ENCODE measurements around the gene ZBTB22.
"Not testable (repeated sequence)": the region's sequence is repeated elsewhere in the genome, so short reads cannot be mapped to it uniquely, and the experiment has no call there.

The ZBTB22 gene, protein sequence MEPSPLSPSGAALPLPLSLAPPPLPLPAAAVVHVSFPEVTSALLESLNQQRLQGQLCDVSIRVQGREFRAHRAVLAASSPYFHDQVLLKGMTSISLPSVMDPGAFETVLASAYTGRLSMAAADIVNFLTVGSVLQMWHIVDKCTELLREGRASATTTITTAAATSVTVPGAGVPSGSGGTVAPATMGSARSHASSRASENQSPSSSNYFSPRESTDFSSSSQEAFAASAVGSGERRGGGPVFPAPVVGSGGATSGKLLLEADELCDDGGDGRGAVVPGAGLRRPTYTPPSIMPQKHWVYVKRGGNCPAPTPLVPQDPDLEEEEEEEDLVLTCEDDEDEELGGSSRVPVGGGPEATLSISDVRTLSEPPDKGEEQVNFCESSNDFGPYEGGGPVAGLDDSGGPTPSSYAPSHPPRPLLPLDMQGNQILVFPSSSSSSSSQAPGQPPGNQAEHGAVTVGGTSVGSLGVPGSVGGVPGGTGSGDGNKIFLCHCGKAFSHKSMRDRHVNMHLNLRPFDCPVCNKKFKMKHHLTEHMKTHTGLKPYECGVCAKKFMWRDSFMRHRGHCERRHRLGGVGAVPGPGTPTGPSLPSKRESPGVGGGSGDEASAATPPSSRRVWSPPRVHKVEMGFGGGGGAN

DNA sequence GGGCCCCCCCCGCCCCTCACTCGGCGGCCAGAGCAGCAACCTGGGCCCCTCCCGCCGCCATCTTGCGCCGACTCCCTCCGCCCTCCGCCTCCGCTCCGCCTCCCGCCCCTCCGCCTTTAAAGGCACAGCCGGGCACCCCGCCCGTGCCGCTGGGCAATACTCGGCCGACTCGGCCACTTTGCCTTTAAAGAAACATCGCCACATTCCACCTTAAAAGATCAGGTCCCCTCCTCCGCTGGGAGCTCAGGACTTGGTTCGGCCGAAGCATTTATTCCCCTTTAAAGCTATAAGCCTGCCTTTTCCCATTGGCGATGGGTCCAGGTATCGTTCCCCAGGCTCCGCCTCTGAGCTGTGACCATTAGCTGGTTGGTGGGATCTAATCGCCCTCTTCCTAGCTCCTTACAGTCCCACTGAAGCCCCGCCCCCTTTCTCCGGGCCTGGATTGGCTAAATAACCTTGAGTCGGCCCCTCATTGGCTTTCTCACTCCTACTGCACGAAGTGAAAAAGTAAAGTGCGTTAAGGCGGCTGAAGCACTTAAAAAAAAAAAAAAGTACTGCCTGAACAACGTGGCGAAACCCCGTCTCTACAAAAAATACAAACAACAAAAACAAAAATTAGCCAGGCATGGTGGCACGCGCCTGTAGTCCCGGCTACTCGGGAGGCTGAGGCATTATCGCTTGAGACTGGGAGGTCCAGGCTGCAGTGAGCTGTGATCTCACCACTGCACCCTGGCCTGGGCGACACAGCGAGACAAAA is at the start of gene ZBTB22:
Gene ZBTB22, minus strand, starts transcription at position 76 of the 757 bp plus-strand sequence. CDS start 828 bp downstream, outside the sequence.
- DNase-seq (ENCODE audit: low spot score) = peak; percentile 93

- DNase-seq (ENCODE audit: low spot score) = no peak
These were observed 49.6 kb upstream of the ZBTB22 start for GRCh38 chr6:33367009-33367714.

DNA sequence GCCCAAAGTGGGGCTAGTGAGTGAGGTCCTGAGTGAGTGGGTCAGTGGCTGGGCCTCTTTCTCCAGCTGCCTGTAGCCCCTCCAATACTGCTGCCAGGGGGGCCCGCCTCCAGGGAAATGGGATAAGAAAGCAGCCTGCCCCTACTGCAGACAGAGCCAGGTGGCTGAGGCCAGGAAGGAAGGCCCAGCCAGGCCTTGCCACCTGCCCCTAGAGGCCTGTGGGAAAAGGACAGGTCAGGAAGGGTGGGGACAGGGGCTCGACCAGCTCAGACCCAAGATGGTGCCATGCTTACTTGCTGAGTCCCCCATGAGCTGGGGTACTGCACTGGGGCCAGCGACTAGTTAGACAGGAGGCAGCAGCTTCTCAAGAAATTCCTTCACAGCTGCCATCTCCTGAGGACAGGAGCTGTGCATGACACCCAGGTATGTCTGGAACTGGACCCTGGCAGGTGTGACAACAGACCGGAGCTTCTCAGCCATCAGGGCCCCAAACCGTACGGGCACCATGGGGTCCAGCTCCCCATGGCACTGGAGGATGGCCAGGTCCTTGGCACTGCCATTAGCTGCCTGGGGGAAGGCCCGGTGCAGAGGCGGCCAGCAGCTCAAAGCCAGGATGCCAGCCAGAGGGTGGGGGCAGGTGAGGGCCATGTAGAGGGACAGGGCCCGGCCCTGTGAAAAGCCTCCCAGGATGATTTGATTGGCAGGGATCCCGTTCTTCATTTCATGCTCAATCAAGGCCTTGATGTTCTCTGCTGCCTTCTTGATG is 47.8 kb upstream of the ZBTB22 start:
- DNase-seq (ENCODE audit: low spot score) = not testable (repeated sequence)

DNA sequence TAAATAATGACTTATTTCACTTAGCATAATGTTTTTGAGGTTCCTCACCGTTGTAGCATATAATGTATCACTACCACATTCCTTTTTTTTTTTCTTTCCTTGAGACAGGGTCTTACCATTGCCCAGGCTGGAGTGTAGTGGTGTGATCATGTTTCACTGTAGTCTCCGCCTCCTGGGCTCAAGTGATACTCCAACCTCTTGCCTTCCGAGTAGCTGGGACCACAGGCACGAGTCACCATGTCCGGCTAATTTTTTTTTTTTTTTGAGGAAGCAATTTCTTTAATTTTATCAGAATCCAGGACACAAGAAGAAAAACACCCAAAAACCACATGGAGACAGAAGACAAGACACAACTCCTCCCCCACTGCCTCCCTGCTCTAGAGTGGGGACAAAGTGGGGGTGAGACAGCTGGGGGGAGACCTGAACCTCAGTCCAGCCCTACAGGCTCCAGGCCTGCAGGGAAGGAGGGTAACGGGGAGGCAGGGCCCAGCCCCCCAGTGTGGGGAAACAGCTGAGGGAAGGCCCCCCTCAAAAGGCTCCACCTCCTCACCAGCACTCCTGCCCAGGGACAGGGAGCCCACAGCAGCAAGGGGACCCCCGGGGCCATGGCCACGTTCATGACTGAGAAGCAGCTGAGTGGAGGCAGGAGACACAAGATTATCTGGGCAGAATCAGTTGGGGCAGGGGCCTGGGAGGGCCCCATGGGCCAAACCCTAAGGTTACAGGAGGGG is 47.1 kb upstream of the ZBTB22 start:
- not testable (repeated sequence) for DNase-seq (ENCODE audit: low spot score)

GRCh38 chr6:33363486-33363885 is 45.9 kb upstream of the ZBTB22 start:
- DNase-seq (ENCODE audit: low spot score) = not testable (repeated sequence)

DNA sequence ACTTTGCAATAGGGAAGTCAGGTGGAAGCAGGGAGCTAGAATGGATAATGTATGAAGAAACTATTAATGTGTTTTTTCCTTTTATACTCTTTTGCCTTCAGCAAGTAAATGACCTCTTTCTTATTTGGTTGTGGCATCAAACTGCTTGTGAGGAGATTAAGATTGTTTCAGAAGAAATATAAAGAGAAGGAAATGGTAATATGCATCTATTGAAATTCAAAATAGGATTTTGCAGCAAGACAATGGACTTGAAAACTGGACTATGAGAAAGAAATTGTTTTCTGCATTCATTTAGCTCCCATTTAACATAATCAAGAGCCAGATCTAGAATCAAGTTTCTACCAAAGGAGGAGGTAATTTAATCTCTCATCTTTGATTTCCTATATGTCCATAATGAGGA is 41.8 kb upstream of the ZBTB22 start:
- DNase-seq (ENCODE audit: low spot score) = no peak

DNA sequence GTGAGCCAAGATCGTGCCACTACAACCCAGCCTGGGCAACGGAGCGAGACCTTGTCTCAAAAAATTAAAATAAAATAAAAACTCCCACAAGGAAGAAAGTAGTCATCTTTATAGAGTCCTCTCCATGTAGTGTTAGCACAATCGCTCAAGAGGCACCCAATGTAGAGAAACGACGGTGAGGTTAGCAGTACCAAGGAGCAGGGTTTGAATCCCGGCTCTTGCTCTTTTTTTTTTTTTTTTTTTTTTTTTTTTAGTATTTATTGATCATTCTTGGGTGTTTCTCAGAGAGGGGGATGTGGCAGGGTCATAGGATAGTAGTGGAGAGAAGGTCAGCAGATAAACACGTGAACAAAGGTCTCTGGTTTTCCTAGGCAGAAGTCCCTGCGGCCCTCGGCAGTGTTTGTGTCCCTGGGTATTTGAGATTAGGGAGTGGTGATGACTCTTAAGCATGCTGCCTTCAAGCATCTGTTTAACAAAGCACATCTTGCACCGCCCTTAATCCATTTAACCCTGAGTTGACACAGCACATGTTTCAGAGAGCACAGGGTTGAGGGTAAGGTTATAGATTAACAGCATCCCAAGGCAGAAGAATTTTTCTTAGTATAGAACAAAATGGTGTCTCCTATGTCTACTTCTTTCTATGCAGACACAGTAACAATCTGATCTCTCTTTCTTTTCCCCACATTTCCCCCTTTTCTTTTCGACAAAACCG is 39.8 kb upstream of the ZBTB22 start:
- not testable (repeated sequence) for DNase-seq (ENCODE audit: low spot score)

- DNase-seq (ENCODE audit: low spot score) = no peak
These were observed 38.8 kb upstream of the ZBTB22 start for GRCh38 chr6:33356295-33356694.

GRCh38 chr6:33355860-33356259 is 38.3 kb upstream of the ZBTB22 start:
- DNase-seq (ENCODE audit: low spot score) = not testable (repeated sequence)

DNA sequence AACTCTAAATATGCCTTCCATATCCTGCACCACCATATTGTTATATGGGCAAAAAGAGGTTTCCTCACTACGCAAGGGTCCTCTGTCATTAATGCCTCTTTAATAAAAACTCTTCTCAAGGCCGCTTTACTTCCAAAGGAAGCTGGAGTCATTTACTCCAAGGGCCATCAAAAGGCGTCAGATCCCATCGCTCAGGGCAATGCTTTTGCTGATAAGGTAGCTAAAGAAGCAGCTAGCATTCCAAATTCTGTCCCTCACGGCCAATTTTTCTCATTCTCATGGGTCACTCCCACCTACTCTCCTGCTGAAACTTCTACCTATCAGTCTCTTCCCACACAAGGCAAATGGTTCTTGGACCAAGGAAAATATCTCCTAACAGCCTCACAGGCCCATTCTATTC is 30.3 kb upstream of the ZBTB22 start:
- no peak for DNase-seq (ENCODE audit: low spot score)

DNA sequence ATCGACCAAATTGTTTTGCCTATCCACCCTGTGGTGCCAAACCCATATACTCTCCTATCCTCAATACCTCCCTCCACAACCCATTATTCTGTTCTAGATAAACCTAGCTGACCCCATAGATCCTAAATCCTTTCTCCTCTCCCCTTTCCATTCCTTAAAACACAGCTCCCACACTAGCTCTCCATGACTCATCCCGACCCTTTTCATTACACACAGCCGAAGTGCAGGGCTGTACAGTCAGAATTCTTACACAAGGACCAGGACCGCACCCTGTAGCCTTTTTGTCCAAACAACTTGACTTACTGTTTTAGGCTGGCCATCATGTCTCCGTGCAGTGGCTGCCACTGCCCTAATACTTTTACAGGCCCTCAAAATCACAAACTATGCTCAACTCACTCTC is 29.4 kb upstream of the ZBTB22 start:
- not testable (repeated sequence) for DNase-seq (ENCODE audit: low spot score)

DNA sequence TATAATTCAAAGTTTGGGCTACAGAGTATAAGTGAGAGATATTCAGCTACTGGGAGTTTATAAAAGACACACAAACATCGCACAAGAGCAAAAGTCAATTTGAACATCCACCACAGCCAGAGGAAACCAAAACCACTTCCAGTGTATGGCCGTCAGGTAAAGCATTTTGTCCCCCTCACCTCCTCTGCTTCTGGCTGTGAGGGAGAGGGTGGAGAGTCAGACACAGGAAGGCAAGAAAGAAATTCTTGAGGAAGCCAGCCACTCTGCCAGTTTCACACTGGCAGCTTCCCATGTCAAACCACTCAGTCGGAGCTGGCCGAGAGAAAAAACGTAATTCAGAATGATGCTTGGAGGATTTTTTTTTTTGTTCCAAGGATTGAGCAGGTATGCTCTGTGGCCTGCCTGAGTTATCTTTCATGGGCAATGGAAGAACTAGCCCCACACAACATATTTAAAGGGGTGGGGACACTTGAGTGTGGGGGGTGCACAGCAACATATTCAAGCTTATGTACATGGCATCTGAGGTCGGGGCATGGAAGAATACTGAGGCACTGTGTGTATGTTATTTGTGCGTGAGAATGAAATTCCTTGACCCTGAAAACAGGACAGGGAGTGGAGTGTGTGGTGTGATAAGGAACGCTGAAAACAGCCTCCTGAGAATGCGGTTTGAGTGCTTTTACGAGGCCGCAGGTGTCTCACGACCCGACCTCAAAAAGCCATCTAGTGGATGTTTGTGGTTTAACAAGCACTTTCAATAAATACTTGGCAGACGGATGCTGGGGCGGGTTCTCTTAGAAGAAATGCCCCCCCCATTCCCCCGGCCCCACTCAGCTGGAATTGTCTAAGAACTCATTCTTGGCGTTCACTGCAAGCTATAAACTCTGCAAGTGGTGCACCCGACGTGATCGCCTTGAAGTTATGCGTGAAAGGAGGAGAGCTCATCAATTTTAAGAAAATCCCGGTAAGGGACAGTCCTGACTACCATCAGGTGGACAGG is 27.5 kb upstream of the ZBTB22 start:
- DNase-seq (ENCODE audit: low spot score) = peak; percentile 80

DNA sequence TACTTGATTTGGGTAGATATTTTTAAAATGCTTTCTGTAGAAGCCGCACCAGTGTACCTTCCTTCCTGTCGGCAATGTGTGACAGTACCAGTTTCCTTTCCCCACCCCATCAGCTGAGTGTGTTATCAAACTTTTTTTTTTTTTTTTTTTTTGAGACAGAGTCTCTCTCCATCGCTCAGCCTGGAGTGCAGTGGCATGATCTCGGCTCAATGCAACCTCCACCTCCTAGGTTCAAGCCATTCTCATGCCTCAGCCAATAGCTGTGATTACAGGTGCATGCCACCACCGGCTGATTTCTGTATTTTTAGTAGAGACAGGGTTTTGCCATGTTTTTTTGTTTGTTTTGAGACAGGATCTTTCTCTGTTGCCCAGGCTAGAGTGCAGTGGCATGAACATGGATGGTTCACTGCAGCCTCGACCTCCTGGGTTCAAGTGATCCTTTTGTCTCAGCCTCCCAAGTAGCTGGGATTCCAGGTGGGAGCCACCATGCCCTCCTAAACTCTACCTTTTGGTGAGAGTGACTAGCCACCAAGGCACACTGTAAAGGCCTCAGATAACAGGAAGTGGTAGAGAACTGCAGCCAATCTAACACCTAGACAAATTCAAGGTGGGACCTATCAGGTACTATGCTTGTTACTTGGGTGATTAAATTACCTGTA is 26.5 kb upstream of the ZBTB22 start:
- DNase-seq (ENCODE audit: low spot score) = no peak

GRCh38 chr6:33343606-33343952 is 26.0 kb upstream of the ZBTB22 start:
- not testable (repeated sequence) for DNase-seq (ENCODE audit: low spot score)

DNA sequence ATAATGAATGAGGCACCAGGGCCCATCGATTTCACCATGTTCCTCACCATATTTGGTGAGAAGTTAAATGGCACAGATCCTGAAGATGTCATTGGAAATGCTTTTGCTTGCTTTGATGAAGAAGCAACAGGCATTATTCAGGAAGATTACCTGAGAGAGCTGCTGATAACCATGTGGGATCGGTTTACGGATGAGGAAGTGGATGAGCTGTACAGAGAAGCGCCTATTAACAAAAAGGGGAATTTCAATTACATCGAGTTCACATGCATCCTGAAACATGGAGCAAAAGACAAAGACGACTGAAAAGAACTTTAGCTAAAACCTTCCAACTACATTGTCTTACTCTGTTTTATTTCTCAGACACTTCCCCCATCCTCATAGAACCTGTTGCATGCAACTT is 21.6 kb upstream of the ZBTB22 start:
- DNase-seq (ENCODE audit: low spot score) = no peak

GRCh38 chr6:33336495-33336894 is 19.0 kb upstream of the ZBTB22 start:
- DNase-seq (ENCODE audit: low spot score) = no peak

- no peak for DNase-seq (ENCODE audit: low spot score)
These were observed 18.4 kb upstream of the ZBTB22 start for GRCh38 chr6:33335916-33336315.

DNA sequence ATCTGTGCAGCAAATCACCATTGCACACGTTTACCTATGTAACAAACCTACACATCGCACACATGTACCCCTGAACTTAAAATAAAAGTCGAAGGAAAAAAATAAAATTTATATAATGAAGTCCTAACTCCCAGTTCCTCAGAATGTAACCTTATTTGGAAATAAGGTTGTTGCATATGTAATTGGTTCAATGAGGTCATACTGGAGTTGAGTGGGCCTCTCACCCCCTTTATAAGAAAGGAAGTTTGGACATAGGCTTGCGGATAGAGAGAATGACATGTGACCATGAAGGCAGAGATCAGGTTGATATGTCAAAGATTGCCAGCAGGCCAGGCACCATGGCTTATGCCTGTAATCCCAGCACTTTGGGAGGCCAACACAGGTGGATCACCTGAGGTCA is 16.1 kb upstream of the ZBTB22 start:
- no peak for DNase-seq (ENCODE audit: low spot score)
